Osteoblast (primary cell): ENCODE measurements around the gene RAPGEFL1. TPM values are rescaled to one million over a fixed set of nuclear protein-coding genes. Genes with fewer than 3 reads are reported as not detected.

Experiments used
- DNase-seq: peaks from one replicate; pipeline ENCODE4 v3.0.0; 2011; ENCODE audit warnings: low spot score, mixed read lengths; ENCODE audit not compliant: insufficient read length; ENCODE audit errors: missing footprints
- H2AFZ ChIP-seq: 2 replicates; pipeline ENCODE4 v1.6.0; 2011; ENCODE audit warnings: mild to moderate bottlenecking, low read length
- H3K27ac ChIP-seq: 2 replicates; pipeline ENCODE4 v1.5.1; 2011; ENCODE audit warnings: mild to moderate bottlenecking, low read depth, low read length, moderate library complexity
- H3K27me3 ChIP-seq: 2 replicates; pipeline ENCODE4 v1.6.0; 2012; ENCODE audit warnings: mild to moderate bottlenecking, control low read depth, inconsistent platforms, low read length, moderate library complexity; ENCODE audit not compliant: insufficient read depth
- H3K36me3 ChIP-seq: 2 replicates; pipeline ENCODE4 v1.5.1; 2011; ENCODE audit warnings: mild to moderate bottlenecking, low read length, control low read depth, moderate library complexity; ENCODE audit not compliant: insufficient read depth
- H3K4me1 ChIP-seq: 2 replicates; pipeline ENCODE4 v1.5.1; 2011; ENCODE audit warnings: mild to moderate bottlenecking, low read length, control low read depth, moderate library complexity; ENCODE audit not compliant: insufficient read depth
- H3K4me2 ChIP-seq: 2 replicates; pipeline ENCODE4 v1.6.0; 2011; ENCODE audit warnings: mild to moderate bottlenecking, low read length; ENCODE audit not compliant: insufficient read depth
- H3K4me3 ChIP-seq: fragments of 200-600 bp; sonication (generic); 3 replicates; pipeline ENCODE4 v1.5.1; 2012; ENCODE audit warnings: mild to moderate bottlenecking, low read length, inconsistent platforms; ENCODE audit not compliant: insufficient read depth
- H3K79me2 ChIP-seq: 2 replicates; pipeline ENCODE4 v1.6.0; 2012; ENCODE audit warnings: mild to moderate bottlenecking, low read length, control low read depth, inconsistent platforms; ENCODE audit not compliant: insufficient read depth
- H3K9me3 ChIP-seq: 2 replicates; pipeline ENCODE4 v1.5.1; 2011; ENCODE audit warnings: low read depth, low read length, control low read depth
- H4K20me1 ChIP-seq: 2 replicates; pipeline ENCODE4 v1.6.0; 2012; ENCODE audit warnings: mild to moderate bottlenecking, low read length, control low read depth; ENCODE audit not compliant: insufficient read depth
- CTCF ChIP-seq: IDR thresholded peaks from 2 replicates; pipeline ENCODE4 v1.5.1; 2011; ENCODE audit warnings: mild to moderate bottlenecking, low read depth, low read length, moderate library complexity; ENCODE audit errors: extremely low read depth
- total RNA-seq: library from RNA; depleted of rRNA; stranded (reverse); fragments of >200 nt; gene quantifications from 2 replicates; pipeline ENCODE4 v1.2.3, GENCODE V29; 2012

The RAPGEFL1 gene
- total RNA-seq, 1 donor = 1.4 TPM

- no peak overlapping the region for H3K4me2 ChIP-seq
- H2AFZ ChIP-seq = no peak overlapping the region
- peaks cover 51% of the 10 kb centered on the region for H3K36me3 ChIP-seq
- H3K4me3 ChIP-seq = no peak overlapping the region
- no peaks in the 10 kb centered on the region for H3K4me1 ChIP-seq
- peaks cover 12% of the 10 kb centered on the region for H4K20me1 ChIP-seq
- H3K27ac ChIP-seq = no peak overlapping the region
- DNase-seq = no peak
- no peak for TF ChIP-seq CTCF
- H3K27me3 ChIP-seq = no peaks in the 10 kb centered on the region
- H3K9me3 ChIP-seq = no peaks in the 10 kb centered on the region
- H3K79me2 ChIP-seq = peaks cover 62% of the 10 kb centered on the region
Measured at GRCh38 chr17:40157973-40158372, 19.3 kb upstream of the RAPGEFL1 start.

- Histone ChIP-seq H3K36me3 (peaks cover 51% of the 10 kb centered on the region), H3K27me3 (no peaks in the 10 kb centered on the region), H3K4me2 (no peak overlapping the region), H3K4me1 (no peaks in the 10 kb centered on the region), H3K4me3 (no peak overlapping the region), H3K27ac (peak overlapping the region; percentile 4), H3K79me2 (peaks cover 60% of the 10 kb centered on the region), H3K9me3 (no peaks in the 10 kb centered on the region), H4K20me1 (peaks cover 8% of the 10 kb centered on the region), H2AFZ (no peak overlapping the region)
- TF ChIP-seq CTCF = no peak
- no peak for DNase-seq
Measured at GRCh38 chr17:40158438-40159013, 18.7 kb upstream of the RAPGEFL1 start.

- H3K27me3 ChIP-seq = no peaks in the 10 kb centered on the region
- peaks cover 4% of the 10 kb centered on the region for H4K20me1 ChIP-seq
- H3K9me3 ChIP-seq = no peaks in the 10 kb centered on the region
- H3K4me1 ChIP-seq = no peaks in the 10 kb centered on the region
- peaks cover 56% of the 10 kb centered on the region for H3K79me2 ChIP-seq
- no peak overlapping the region for H3K27ac ChIP-seq
- no peak overlapping the region for H3K4me3 ChIP-seq
- TF ChIP-seq CTCF = no peak
- H2AFZ ChIP-seq = no peak overlapping the region
- peaks cover 48% of the 10 kb centered on the region for H3K36me3 ChIP-seq
- no peak overlapping the region for H3K4me2 ChIP-seq
- DNase-seq = no peak
Measured at GRCh38 chr17:40159456-40159855, 17.8 kb upstream of the RAPGEFL1 start.

- H3K9me3 ChIP-seq = no peaks in the 10 kb centered on the region
- TF ChIP-seq CTCF = no peak
- no peak overlapping the region for H3K4me2 ChIP-seq
- H3K79me2 ChIP-seq = peaks cover 9% of the 10 kb centered on the region
- H3K36me3 ChIP-seq = peaks cover 82% of the 10 kb centered on the region
- H2AFZ ChIP-seq = no peak overlapping the region
- peaks cover 7% of the 10 kb centered on the region for H3K4me1 ChIP-seq
- DNase-seq = no peak
- H4K20me1 ChIP-seq = no peaks in the 10 kb centered on the region
- no peak overlapping the region for H3K4me3 ChIP-seq
- no peak overlapping the region for H3K27ac ChIP-seq
- no peaks in the 10 kb centered on the region for H3K27me3 ChIP-seq
Measured at GRCh38 chr17:40167685-40168261, 9.5 kb upstream of the RAPGEFL1 start.
